ENCODE measurements around the gene CPNE1.

GRCh38 chr20:35651958-35652357 lies 12.7 kb downstream of the CPNE1 start:
- TF ChIP-seq POLR2A (IDR thresholded peaks at IDR 0.05), result no peak
- TF ChIP-seq CTCF (IDR thresholded peaks at IDR 0.05), result no peak
